Brain pericyte (primary cell): ENCODE results near the gene GOLGA6C.
"Not testable (repeated sequence)": the region's sequence is repeated elsewhere in the genome, so short reads cannot be mapped to it uniquely, and the experiment has no call there.

Experiments
- DNase-seq: peaks from one replicate; pipeline ENCODE4 v3.0.0-alpha.2; 2012; ENCODE audit warnings: low read depth, low spot score

GOLGA6C gene, protein sequence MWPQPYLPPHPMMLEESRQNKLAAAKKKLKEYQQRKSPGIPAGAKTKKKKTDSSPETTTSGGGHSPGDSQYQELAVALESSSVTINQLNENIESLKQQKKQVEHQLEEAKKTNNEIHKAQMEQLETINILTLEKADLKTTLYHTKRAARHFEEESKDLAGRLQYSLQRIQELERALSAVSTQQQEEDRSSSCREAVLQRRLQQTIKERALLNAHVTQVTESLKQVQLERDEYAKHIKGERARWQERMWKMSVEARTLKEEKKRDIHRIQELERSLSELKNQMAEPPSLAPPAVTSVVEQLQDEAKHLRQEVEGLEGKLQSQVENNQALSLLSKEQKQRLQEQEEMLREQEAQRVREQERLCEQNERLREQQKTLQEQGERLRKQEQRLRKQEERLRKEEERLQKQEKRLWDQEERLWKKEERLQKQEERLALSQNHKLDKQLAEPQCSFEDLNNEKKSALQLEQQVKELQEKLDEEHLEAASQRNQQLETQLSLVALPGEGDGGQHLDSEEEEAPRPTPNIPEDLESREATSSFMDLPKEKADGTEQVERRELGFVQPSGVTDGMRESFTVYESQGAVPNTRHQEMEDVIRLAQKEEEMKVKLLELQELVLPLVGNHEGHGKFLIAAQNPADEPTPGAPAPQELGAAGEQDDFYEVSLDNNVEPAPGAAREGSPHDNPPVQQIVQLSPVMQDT

DNA sequence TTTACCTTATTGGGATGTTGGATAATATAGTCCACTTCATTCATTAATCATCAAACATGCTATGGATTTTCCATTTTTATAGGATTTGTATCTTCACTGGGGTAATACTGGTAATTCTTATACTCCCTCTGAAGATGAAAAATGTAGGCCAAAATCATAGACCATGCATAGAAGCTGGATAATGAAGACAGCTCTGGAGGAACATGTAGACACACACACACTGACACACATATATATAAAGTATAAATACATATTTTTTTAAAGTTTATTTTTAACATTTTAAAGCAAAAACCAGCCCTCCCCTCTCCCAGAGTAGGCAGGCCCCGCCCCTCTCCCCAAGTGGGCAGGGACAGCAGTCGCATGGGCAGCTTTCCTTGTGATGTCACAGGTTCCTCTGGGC lies at the start of gene GOLGA6C:
GOLGA6C (plus strand) TSS at position 301 of the 400 bp plus-strand sequence. CDS start 265 bp downstream, outside the sequence.
- not testable (repeated sequence) for DNase-seq

DNA sequence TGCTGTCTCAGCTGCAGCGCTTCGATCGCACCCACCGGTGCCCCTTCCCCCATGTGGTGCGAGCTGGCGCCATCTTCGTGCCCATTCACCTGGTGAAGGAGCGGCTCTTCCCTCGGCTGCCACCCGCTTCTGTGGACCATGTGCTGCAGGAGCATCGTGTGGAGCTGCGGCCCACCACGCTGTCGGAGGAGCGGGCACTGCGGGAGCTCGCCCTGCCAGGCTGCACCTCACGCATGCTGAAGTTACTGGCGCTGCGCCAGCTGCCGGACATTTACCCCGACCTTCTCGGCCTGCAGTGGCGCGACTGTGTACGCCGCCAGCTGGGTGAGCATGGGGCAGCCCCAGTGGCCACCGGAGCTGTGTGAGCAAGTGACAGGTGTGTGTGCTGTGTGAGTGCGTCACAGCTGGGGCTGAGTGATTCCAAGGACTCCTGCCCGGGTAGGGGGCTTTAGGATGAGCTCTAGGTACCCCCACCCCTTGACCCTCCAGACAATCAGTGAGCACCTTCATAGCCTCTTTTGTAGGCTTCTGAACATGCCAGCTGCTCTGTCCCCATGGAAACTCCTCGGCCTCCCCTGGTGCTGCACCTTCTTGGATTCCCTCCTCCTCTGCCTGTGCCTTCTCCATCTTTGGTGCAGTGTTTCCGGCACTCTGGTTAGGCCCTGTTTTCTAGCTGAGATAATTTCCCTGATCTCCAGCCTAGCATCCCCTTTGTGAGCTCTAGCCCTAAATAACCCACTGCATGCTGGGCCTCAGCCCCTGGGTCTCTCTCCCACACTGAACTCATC lies 49.4 kb upstream of the GOLGA6C start:
- no peak for DNase-seq

DNA sequence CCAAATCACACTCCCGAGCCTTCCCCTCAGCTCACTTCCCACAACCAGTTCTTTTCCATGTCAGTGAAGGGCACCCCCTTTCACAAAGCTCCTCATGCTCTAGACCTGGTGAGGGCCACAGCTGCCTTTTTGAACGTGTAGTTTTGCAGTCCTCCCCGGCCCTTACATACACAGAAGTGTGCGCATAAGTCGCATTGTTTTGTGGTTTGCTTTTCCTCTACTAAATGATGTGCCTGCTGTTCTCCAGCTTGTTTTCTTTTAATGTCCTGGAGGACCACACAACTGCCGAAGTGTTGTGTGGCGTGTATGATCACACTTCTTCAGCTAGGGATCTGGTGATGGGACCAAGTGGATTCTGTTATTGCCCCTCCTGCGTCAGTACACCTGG lies 48.9 kb upstream of the GOLGA6C start:
- DNase-seq, result no peak

DNA sequence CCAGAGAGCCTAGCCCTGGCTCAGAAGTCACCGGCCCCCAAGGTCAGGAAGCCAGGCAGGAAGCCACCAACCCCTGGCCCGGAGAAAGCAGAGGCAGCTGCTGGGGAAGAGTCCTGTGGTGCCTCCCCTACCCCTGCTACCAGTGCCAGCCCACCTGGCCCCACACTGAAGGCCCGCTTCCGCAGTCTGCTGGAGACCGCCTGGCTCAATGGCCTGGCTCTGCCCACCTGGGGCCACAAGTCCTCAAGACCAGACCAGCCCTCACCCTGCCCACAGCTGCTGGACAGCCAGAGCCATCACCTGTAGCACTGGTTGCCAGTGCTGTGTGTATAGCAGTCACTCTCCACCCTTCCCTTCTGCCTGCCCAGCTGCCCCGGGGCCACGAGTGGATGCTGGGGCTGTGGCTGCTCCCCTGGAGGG lies 47.3 kb upstream of the GOLGA6C start:
- no peak for DNase-seq

DNA sequence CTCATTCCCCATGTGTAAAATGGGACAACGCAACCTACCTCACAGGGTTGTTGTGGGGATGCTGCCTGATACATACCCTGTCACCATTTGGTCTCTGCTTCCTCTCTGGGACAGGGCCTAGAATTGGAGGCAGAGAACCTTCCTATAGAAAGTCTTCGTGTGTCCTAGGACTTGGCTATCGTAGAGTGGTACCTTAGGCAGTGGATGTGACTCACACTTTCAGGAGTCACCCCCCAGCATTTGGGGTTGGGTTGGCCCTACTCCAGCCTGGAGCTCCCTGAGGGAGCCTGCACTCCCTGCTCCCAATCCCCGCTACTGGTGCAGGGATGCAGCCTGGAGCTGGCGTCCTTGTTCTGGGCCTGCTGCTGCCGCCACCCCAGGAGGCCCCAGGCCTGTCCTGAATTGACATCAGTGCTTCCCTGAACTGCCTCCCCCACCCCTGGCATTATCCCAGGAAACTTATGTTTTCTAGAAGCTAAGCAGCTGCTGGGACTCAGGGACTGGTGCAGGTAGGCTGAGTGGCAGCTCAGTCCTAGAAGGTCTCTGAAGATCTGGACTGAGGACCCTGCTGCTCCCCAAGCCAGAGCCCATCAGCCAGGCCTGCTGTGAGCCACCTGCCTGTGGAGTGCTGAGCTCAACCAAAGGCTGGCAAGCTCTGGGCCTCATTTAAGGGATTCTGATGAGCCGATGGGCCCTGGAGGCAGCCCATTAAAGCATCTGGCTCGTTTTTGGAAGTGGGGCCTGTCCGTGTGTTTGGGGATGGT lies 46.5 kb upstream of the GOLGA6C start:
- no peak for DNase-seq

DNA sequence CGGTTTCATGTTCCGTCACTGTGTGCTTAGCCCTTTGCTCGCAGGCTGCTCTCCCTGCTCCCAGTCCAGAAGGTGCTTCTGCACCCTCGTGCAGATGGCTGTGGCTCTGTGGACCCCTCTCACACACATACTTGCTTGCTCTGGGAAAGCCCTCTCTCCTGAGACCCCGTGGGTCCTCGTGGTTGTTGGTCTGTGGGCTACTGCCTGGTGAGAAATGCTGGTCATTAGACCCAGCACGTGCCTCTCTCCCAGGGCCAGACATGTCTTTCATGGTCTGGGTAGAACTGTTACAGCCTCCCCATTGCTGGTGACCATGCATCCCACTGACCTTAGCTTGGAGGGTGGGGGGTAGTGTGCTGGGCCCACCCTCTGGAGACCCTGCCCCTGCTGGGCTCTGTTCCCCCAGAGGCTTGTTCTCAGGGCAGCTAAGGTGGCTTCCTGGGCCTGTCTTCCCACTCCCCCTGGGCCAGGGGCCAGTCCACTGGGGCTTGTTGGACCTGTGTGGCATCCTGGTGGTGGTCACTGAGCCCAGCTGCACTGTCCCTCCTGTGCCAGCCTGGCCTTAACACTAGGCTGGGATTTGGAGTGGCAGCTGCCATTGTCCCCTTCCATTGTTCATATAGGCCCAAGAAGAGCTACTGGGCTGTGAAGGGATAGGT lies 45.8 kb upstream of the GOLGA6C start:
- DNase-seq, result no peak

DNA sequence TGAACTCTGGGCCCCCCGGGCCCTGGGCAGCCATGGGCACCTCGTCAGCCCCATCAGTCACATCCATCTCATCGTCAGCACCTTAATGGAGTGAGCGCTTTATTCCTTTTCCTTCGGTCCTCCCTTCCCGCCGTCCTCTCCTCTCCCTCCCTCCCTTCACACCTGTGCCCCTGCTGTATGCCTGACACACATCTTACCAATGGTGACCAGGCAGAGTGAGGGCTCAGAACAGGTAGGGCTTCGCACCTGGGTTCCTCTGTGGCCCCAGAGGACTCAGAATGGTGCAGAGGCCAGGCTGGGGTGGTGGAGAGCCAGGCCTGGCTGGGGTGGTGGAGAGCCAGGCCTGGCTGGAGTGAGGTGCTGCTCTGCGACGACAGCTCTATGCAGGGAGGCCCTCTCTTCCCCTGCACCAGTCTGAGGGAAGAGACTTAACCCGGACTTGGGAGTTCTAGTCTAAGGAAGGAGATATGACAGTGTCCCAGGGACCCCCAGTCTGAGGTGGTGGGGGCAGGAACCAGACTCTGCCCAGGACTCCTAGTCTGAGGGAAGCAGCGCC lies 44.8 kb upstream of the GOLGA6C start:
- no peak for DNase-seq

DNA sequence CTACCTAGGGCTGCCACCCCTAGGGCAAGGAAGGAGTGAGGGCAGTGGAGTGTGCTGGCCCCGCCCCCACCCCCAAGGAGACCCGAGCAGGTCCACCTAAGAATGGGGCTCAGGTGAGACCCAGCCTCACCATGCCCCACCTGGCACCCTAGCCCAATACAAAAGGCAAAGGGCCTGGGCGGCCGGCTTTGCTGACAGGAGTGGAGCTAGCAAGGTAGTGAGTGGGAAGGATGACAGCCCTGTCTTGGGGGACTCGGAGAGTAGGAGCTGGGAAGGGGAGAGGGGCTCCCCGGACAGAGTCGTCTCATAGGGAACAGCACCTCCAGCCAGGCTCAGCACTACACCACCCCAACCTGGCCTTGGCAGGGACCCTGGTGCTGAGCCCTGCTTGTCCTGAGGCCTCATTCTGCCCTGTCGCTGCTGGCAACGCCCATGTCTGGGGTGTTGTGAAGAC lies 44.3 kb upstream of the GOLGA6C start:
- no peak for DNase-seq

DNA sequence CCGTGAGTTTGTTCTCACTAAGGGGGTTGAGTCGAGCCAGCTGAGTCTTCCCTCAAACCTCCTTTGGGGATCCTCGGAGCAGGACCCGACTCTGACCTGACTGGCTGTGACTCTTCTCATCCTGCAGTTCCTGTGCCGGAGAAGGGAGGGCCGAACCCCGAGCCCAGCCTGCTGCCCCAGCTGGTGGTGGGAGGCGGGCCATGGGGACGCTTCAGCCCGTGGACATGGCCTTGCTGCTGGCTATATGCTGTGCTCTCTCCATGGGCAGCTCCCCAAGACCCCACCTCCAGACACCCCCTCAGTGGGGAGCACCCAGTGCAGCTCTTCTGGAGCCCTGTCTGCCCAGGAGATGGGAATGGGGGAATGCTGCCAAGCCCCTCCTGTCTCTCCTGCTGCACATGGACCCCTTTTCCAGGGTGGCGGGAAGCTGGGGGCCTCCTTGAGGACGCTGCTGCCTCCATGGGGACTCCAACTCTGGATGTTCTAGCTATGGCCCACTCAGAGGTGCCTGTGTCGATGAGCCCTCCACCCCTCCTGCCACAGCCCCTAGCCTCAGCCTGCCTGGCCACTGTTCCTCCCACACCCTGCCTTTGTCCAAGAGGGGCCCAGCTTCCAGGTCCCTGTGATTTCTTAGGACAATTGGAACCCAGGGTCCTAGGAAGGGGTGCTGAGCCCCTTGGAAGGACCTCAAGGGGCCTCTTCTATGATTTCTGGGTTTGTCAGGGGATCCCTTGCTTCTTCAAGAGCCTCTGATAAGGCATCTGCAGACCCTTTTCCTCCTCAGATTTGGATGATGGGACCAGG lies 43.6 kb upstream of the GOLGA6C start:
- no peak for DNase-seq

DNA sequence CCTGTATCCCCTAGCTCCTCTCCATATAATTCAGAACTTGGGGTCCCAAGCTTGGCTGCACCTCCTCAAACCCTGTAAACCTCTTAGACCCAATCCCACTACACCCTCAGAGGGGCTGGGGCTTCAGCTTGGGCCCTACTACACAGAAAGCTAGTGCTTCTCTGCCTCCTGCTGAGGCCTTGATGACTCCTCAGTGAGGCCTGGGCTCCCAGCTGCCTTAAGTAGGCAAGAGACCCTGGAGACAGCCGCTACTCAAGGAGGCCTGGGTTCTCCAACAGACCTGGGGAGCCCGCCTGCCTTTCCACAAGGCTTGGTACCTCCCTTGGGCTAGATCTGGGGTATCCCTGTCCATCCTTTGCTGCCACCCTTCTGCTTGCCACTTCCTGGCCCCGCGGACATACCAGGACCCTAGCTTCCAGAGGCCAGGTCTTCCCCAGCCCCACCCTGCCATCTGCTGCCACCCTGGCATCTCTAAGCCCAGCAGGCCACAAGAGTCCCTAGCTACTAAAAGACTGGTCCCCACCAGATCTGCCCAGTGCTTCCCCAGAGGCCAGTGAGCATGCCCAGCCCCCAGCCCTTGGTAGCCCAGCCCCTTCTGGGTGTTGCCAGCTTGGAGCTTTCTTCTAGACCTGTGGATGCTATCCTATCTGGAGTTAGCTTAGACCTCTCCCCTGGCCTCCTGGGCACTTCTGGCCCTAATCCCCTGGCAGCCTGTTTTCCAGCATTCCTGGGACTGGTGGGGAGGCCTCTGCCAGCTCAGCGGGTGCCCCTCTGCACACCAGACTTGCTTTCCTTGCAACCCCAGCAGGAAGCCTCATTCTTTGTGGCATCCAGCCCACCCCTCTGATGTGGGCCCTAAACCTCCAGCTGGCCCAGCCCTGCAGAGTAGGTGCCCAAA lies 42.8 kb upstream of the GOLGA6C start:
- DNase-seq, result no peak

DNA sequence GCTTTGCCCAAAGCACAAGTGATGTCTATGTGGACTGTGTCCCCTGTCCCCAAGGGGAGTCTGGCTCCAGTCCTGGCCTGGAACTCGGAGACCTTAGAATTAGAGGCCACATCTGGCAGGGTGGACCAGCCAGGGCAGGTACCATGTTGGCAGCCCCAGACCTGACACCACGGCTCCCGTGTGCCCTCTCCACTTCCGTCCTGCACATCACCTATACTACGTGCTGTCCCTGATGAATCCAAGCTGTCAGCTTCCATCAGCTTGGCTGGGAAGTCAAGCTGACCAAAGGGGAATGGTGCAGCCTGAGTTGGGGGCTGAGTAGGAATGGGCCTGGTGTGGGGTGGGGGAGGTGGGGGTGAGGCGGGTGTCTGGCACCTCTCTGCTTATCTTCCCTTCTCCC lies 41.1 kb upstream of the GOLGA6C start:
- DNase-seq, result no peak

DNA sequence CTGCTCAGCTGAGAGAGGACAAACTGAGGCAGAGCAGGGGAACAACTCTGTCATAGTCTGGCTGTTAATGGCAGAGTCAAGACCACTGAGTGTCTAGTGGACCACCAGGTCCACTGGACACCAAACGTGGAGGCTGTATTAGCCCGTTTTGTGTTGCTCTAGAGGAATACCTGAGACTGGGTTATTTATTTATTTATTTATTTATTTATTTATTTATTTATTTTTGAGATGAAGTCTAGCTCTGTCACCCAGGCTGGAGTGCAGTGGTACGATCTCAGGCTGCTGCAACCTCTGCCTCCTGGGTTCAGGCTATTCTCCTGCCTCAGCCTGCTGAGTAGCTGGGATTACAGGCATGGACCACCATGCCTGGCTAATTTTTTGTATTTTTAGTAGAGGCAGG lies 40.6 kb upstream of the GOLGA6C start:
- DNase-seq, result not testable (repeated sequence)

DNA sequence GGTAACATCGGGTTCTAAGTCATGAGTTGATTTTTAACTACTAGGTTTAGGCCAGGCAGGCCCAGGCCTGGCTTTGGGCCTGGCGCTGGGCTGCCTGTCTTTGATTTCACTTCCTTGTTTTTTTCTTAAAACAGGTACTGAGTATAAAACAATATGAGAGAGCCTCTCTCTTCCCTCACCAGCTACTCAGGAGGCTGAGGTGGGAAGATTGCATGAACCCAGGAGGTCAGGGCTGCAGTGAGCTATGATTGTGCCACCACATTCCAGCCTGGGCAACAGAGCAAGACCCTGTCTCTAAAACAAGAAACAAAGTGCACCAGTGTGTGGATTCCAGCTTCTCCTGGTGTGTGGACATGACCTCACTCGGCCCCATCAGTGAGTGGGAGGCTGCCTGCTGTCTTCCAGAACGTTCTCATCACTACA lies 38.6 kb upstream of the GOLGA6C start:
- DNase-seq, result not testable (repeated sequence)

DNA sequence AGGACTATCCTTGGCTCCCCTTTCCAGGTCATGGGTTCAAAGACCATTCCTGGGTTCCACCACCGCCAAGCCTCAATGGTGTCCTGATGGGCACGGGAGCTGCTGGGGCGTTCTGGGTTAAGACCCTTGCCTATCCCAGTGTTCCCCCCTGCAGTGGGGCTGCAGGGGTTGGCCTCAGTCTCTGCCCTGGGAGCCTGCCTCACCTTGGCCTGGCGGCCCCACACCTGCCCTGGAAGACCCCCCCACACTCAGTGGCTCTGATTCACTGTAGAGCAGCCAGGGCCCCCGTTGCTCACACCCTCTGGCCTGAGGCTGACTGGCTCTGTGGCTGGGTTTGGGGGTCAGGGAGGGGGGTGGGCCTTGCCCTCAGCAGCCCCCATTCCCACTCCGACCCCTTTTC lies 34.4 kb upstream of the GOLGA6C start:
- no peak for DNase-seq

DNA sequence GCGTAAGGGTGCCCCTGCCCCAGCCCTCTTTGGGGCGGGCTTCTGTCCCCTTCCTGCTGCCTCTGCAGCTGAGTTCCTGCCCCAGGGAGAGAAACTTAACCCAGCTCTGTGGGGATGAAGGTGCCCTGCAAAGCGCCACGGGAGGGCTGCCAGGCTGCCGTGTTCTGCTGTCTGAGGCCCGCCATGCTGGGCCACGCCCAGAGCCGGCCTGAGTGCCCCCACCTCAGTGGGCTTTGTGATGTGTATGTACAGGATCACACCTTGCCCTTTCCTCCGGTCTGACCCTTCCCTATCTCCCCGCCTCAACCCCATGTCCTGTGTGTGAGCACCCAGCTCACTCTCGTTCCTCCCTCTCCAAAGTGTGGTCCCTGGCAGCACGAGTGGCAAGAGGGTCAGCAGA lies 33.9 kb upstream of the GOLGA6C start:
- DNase-seq, result no peak

DNA sequence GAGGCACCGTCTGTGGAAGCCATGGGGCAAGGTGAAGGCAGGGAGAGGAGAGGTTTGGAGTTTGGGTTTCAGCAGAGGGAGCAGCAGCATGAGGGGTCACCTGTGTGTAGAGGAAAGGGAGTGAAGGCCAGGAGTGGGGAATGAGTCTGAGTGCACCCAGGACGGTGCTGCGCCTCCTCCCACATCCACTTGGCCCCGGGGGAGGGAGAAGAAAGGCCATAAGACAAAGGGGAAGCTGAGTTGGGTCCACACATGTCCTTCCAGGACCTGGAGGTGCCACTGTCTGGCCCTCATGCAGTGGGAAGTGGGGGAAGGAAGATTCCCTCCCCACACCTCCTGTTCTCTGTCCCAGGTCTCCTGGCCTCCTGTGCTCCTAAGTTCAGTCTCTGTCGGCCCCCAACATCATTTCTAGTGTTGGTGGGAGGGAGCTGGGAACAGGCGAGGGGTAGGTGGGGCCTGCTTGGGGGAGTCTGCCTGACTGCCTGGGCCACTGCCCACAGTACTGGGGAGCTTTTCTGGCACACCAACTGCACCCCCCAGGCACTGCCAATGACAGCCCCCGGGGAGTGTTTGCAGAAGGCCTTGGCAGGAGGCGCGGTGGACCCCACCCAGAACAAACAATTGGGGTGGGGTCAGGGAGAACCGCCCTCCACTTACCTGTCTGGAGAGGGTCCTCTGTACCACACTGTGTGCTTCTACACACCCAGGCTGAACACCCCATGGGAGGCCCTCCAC lies 32.9 kb upstream of the GOLGA6C start:
- not testable (repeated sequence) for DNase-seq

DNA sequence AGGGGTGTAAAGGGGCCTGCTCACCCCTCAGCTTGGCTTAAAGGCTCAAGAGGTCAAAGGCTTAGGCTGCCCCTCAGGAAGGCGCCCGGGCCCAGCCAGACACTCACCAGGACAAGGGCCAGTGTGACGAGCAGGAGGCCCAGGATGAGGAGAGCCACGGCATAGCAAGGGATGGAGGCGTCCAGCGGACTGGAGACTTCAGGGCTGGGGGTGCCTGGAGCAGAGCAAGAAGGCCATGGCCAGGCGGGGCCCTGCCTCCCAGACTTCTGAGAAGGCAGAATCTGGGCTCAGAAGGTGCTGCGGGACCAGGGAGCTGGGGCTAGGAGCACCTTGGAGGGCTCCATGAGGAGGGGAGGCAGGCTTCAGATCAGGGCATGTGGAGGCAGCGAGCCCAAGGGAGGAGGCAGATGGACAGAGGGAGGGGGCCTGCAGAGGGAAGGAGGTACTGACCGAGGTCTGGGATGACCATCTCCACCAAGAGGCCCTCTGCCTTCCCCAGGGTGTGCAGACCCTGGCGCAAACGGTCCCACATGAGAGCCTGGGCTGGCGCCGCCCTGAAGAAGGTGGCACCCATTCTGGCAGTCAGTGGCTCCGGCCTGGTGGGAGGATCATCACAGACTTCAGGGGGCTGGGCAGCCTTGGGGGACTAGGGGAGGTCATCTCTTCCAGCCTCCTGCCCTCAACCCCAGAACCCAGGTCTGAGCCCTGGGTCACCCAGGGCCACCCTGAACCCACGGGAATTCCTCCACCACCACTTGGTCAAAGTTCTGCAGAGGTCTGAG lies 32.0 kb upstream of the GOLGA6C start:
- no peak for DNase-seq
